ENCODE data around the gene NSUN4. TPM values are rescaled to one million over a fixed set of nuclear protein-coding genes. Genes with fewer than 3 reads are reported as not detected.

The NSUN4 gene
- 126 and 174 TPM in 2 replicates for total RNA-seq (2011; cell fraction: chromatin; rRNA removed; ENCODE audit: low replicate concordance)
- total RNA-seq (2011; cell fraction: nucleolus; rRNA removed) = 97.2 and 98.2 TPM in 2 replicates
- total RNA-seq (2011; cell fraction: nucleoplasm; rRNA removed) = 106 and 123 TPM in 2 replicates
- total RNA-seq (2014; rRNA removed) (33.4 and 37.0 TPM in 2 replicates), total RNA-seq (2014; rRNA removed; fragmentation: Illumina TruSeq; extraction: Trizol) (34.1 and 39.0 TPM in 2 replicates), total RNA-seq (2015; rRNA removed; fragmentation: Illumina TruSeq; extraction: Trizol) (33.8 and 34.2 TPM in 2 replicates), total RNA-seq (2021) (43.3 and 44.4 TPM in 2 replicates), polyA plus RNA-seq (2011; rRNA removed) (60.2 and 65.6 TPM in 2 replicates), polyA plus RNA-seq (2014; fragmentation: Illumina TruSeq; extraction: Trizol) (47.8 and 47.9 TPM in 2 replicates), polyA plus RNA-seq (2014; fragmentation: Nextera tagmentation; extraction: Ambion mirVana) (10 to 100 TPM; 47.3 to 54.9 TPM), polyA plus RNA-seq (2014; rRNA removed) (43.5 and 46.3 TPM in 2 replicates), polyA minus RNA-seq (2011; rRNA and poly(A)+ RNA removed) (113 and 133 TPM in 2 replicates), Bru-seq, nascent RNA (percentile 83 among the genes with signal in this experiment), BruChase-seq, experiment 1, labeled RNA remaining after a 2-hour chase (percentile 86 among the genes with signal in this experiment), BruChase-seq, experiment 2, labeled RNA remaining after a 6-hour chase (percentile 88 among the genes with signal in this experiment)
- polyA plus RNA-seq (2011; cell fraction: cytosol; rRNA removed) = 53.3 and 69.6 TPM in 2 replicates
- 43.8 and 46.3 TPM in 2 replicates for polyA plus RNA-seq (2011; cell fraction: nucleus; rRNA removed)
- polyA plus RNA-seq (2012) = 37.5 and 42.1 TPM in 2 replicates
- 44.5 and 46.0 TPM in 2 replicates for polyA minus RNA-seq (2011; cell fraction: cytosol; rRNA and poly(A)+ RNA removed)
- 24.6 and 44.7 TPM in 2 replicates for polyA minus RNA-seq (2011; cell fraction: nucleus; rRNA and poly(A)+ RNA removed)
- long read RNA-seq, experiment 1, full-length matches to known transcripts = 47 of 98 reads
- long read RNA-seq, experiment 1, partial matches to known transcripts = 12 of 98 reads
- long read RNA-seq, experiment 1, other reads (novel, unspliced or antisense) = 39 of 98 reads
- long read RNA-seq, experiment 2, transcript NSUN4-204 (6 exons, 2,150 nt) = major isoform, 26 of 54 reads
- long read RNA-seq, experiment 2, partial matches to known transcripts = 4 of 54 reads
- long read RNA-seq, experiment 2, other reads (novel, unspliced or antisense) = 24 of 54 reads
- long read RNA-seq, experiment 3, full-length matches to known transcripts = 25 of 34 reads
- long read RNA-seq, experiment 3, partial matches to known transcripts = 5 of 34 reads
- long read RNA-seq, experiment 3, other reads (novel, unspliced or antisense) = 4 of 34 reads

DNA sequence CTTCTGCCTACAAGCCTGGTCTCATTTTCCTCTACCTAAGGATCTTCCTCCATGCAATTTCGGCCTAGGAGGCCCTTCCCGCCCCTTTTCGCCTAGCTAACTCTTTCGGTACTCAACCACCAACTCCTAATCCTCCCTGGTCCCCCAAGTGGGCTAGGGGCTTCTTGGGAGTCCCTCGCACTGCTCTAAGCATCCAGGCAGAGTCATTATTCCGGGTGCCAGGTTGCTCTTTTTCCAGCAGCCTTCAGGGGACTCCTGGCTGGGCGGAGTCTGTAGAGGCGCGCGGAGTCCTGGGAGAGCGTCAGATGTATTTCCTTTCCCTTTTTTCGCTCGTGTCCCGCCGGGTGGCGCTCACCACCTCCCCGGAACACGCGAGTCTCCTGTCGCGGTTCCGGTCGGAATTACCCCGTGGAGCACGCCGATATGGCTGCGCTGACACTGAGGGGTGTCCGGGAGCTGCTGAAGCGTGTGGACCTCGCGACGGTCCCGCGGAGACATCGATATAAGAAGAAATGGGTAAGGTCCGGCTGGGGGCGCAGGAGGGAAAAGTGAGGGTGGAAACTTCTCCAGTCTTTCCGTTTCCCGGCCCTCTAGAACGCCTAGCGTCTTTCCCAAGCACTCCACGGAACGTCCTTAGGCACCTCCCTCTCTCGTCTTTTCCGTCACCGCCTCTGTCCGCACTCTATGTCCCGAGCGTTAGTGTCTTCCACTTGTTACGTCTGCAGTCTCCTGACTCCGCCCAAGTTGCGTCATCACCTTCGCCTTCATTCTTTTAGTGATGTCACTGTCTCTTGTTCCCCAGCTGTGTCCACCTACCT lies at the start of gene NSUN4:
Gene NSUN4 (plus strand): TSS at position 404 of the 818 bp plus-strand sequence. CDS start 20 bp downstream, at position 424.
- TSS peak; percentile 92 for BruUV-seq (replicated peaks)
- H3K27me3 ChIP-seq (ENCODE audit: control insufficient read depth in 2 of 2, insufficient read depth in 2 of 2, low read length in 2 of 2) = no peaks in the 10 kb centered on the region
- peak within 1 kb of the TSS; percentile 94 to 95 for H3K9ac ChIP-seq (ENCODE audit: insufficient read depth in 1 of 2, low read depth in 2 of 2, low read length in 2 of 2)
- ChIA-PET CTCF (ENCODE audit: low intra/inter-chr PET ratio) (interaction anchor here (0.6 kb wide), 1 partner anchor 8 kb away, joined by 3 read pairs; no protein-coding TSS in a partner anchor), POLR2A (interaction anchor here (0.5 to 4.0 kb wide), 18 partner anchors 7 to 264 kb away, joined by 3 to 20 read pairs (median 4); partner anchors contain the start of genes LRRC41, MKNK1 and UQCRH)
- H4K20me1 ChIP-seq (replicated peaks; ENCODE audit: control insufficient read depth, insufficient read depth, low read length) = peaks cover 5% of the 10 kb centered on the region; the same call in 1 of the 2 replicates
- H3K4me3 ChIP-seq = peak within 1 kb of the TSS; percentile 56
- H3K9me1 ChIP-seq (ENCODE audit: control insufficient read depth, insufficient read depth, low read length) = peaks cover 11% of the 10 kb centered on the region
- in situ Hi-C loops (cut with MboI) (no loop called here), intact Hi-C loops (cut with micrococcal nuclease) (loop anchor here (1.0 to 10.0 kb wide), 3 partner anchors 37 to 182 kb away; partner anchors contain the start of genes LRRC41 and UQCRH)
- peak within 1 kb of the TSS; percentile 95 for H3K4me2 ChIP-seq (ENCODE audit: insufficient read depth, low read length)
- peaks cover 22 to 26% of the 10 kb centered on the region in 2 experiments for H3K4me1 ChIP-seq (replicated peaks in 1 of 2; ENCODE audit: control insufficient read depth in 2 of 2, insufficient read depth in 2 of 2, low read length in 2 of 2)
- WGBS (ENCODE audit: insufficient coverage, low coverage, missing lambda C conversion rate) = 0% methylated on average over 52 of the region's 53 CpGs
- peak; percentile 98 for FAIRE-seq
- H2AFZ ChIP-seq (ENCODE audit: low read depth, low read length) = peak within 1 kb of the TSS; percentile 96
- ATAC-seq = peak; percentile 93
- H3K79me2 ChIP-seq (ENCODE audit: control insufficient read depth, insufficient read depth, low read length) = peaks cover 50% of the 10 kb centered on the region
- peak; percentile 91 to 98 (median 92) for DNase-seq (ENCODE audit: extremely low read depth in 1 of 4, low spot score in 3 of 4)
- no peaks in the 10 kb centered on the region for H3K9me3 ChIP-seq (replicated peaks; ENCODE audit: control insufficient read depth, insufficient read depth, low read depth, low read length)
- H3K36me3 ChIP-seq (ENCODE audit: control insufficient read depth, insufficient read depth, low read length) = peaks cover 43% of the 10 kb centered on the region
- peak within 1 kb of the TSS; percentile 96 for H3K27ac ChIP-seq (ENCODE audit: extremely low read depth, low read depth, low read length)
- peak; percentile 56 for TF ChIP-seq RBM22 (IDR thresholded peaks at IDR 0.05; ENCODE audit: low read depth, low read length, poor library complexity, severe bottlenecking)
- TF ChIP-seq SMC3 (conservative IDR thresholded peaks at IDR 0.05; ENCODE audit: insufficient read depth, low read depth, low read length) = peak; percentile 24
- TF ChIP-seq HLTF (IDR thresholded peaks at IDR 0.05) = peak; percentile 56; the same call in 1 of the 2 replicates
- 0 out of 2 replicates have a peak, but pooled peaks have one; percentile 27 for TF ChIP-seq FOXM1 (IDR thresholded peaks at IDR 0.05; ENCODE audit: low read depth)
- peak; percentile 86 for TF ChIP-seq FOXM1 (CRISPR knock-in tag; IDR thresholded peaks at IDR 0.05; ENCODE audit: low read depth)
- TF ChIP-seq, protein P1, sequence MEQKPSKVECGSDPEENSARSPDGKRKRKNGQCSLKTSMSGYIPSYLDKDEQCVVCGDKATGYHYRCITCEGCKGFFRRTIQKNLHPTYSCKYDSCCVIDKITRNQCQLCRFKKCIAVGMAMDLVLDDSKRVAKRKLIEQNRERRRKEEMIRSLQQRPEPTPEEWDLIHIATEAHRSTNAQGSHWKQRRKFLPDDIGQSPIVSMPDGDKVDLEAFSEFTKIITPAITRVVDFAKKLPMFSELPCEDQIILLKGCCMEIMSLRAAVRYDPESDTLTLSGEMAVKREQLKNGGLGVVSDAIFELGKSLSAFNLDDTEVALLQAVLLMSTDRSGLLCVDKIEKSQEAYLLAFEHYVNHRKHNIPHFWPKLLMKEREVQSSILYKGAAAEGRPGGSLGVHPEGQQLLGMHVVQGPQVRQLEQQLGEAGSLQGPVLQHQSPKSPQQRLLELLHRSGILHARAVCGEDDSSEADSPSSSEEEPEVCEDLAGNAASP (IDR thresholded peaks at IDR 0.05) = no peak
- TF ChIP-seq, protein P2, sequence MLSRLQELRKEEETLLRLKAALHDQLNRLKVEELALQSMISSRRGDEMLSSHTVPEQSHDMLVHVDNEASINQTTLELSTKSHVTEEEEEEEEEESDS (CRISPR knock-in tag; IDR thresholded peaks at IDR 0.05) = no peak
- TF ChIP-seq, protein P3, sequence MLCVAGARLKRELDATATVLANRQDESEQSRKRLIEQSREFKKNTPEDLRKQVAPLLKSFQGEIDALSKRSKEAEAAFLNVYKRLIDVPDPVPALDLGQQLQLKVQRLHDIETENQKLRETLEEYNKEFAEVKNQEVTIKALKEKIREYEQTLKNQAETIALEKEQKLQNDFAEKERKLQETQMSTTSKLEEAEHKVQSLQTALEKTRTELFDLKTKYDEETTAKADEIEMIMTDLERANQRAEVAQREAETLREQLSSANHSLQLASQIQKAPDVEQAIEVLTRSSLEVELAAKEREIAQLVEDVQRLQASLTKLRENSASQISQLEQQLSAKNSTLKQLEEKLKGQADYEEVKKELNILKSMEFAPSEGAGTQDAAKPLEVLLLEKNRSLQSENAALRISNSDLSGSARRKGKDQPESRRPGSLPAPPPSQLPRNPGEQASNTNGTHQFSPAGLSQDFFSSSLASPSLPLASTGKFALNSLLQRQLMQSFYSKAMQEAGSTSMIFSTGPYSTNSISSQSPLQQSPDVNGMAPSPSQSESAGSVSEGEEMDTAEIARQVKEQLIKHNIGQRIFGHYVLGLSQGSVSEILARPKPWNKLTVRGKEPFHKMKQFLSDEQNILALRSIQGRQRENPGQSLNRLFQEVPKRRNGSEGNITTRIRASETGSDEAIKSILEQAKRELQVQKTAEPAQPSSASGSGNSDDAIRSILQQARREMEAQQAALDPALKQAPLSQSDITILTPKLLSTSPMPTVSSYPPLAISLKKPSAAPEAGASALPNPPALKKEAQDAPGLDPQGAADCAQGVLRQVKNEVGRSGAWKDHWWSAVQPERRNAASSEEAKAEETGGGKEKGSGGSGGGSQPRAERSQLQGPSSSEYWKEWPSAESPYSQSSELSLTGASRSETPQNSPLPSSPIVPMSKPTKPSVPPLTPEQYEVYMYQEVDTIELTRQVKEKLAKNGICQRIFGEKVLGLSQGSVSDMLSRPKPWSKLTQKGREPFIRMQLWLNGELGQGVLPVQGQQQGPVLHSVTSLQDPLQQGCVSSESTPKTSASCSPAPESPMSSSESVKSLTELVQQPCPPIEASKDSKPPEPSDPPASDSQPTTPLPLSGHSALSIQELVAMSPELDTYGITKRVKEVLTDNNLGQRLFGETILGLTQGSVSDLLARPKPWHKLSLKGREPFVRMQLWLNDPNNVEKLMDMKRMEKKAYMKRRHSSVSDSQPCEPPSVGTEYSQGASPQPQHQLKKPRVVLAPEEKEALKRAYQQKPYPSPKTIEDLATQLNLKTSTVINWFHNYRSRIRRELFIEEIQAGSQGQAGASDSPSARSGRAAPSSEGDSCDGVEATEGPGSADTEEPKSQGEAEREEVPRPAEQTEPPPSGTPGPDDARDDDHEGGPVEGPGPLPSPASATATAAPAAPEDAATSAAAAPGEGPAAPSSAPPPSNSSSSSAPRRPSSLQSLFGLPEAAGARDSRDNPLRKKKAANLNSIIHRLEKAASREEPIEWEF (CRISPR knock-in tag; IDR thresholded peaks at IDR 0.05) = no peak
